ENCODE results near the gene DAZAP2.
"Not testable (repeated sequence)": the region's sequence is repeated elsewhere in the genome, so short reads cannot be mapped to it uniquely, and the experiment has no call there.

DAZAP2 gene

DNA sequence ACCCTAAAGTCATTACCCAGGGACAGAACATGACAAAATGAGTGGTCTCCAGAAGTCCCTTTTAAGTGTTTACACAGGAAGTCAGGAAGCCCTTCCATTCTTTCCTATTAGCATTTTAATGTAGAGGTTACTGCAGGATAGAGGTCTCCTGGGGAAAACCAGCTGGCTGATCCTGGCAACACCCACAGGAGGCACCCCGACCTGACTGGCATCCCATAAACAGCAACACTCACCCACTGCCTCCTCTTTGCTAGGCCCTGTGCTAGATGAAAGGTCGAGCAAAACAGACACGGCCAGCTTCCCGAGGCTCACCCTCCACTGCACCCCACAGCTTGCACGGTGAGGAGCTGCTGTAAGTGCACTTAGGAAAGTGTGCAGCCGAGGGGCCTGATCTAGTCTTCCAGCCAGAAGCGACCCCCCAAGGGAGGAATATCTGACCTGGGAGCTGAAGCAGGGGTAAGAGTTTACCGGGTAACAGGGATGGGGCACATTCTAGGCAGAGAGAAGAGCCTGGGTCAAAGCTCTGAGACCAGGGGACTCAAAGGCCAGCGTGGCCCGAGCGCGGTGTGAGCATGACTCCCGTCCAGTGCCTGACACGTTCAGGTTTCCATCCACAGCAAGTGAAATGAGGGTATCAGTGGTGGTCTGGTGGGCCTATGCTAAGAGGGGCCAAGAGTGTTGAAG, 9.0 kb downstream of the DAZAP2 start:
- DNase-seq = no peak

DNA sequence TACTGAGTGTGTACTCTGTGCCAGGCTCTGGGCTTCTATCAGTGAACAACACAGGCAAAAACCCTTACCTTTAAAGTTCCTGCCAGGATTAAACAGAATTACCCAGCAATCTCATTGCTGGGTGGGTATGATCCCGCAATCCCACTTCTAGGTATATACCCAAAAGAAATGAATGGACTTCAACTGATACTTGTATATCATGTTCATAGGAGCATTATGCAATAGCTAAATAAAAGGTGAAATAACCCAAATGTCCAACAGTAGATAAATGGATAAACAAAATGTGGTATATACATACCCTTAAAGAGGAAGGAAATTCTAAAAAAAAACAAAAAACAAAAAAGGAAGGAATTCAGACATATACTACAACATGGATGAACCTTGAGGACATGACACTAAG, 14.7 kb downstream of the DAZAP2 start:
- no peak for DNase-seq

DNA sequence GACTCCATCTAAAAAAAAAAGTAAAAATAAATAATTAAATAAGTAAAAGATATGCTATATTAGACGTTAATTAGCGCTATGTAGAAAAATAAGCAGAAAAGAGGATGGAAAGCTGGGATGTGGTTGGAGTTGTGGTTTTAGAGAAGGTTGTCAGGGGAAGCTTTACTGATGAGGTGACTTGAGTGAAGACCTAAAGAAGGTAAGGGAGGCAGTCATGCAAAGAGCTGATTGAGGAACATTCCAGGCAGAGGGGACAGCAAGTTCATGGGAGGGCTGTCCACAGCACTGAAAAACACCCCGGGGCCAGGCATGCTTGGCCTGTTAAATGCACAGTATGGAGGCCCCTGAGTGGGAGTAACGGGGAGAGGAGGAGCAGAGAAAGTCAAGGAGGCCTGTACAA, 15.9 kb downstream of the DAZAP2 start:
- DNase-seq = no peak

DNA sequence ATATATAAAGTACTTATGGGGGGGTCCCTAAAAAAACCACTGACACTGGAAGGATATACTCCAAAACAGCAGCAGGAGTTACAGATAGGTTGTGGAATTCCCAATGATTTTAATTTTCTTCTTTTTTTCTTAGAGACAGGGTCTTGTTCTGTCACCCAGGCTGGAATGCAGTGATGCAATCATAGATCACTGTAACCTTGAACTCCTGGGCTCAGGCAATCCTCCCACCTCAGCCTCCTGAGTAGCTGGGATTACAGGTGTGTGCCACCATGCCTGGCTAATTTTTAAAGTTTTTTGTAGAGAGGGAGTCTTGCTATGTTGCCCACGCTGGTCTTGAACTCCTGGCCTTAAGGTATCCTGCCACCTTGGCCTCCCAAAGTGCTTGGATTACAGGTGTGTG, 21.0 kb downstream of the DAZAP2 start:
- not testable (repeated sequence) for DNase-seq

DNA sequence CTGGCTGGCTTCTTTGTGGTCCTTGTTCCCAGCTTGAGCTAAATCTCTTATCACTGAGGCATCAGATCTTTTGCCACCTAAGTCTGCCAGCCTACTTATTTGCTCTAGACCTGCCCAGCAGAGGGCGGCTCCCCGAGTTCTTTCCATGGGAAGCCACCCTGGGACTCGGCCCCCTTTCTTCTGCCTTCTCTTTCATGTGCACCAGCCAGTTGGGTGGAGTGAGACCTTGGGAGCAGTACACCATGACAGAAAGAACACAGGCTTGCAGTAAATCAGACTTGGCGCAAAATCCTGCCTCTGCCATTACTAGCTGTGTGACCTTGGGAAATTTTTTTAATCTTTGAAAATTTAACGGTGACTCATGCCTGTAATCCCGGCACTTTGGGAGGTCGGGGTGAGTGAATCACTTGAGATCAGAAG, 24.1 kb downstream of the DAZAP2 start:
- peak; percentile 50 for DNase-seq

DNA sequence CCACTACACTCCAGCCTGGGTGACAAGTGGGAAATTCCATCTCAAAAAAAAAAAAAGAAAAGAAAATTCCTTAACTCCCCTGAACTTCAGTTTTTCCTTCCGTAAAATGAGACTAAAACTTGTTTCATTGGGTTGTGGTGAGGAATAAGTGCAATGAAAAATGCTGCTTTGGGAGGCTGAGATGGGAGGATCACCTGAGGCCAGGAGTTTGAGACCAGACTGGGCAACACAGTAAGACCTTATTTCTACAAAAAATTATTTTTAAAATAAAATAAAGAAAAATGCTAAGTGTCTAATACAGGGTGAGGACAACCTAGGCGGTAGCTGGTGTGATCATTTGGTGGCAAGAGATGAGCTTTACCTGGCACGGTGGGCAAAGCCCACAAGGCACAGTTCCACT, 24.7 kb downstream of the DAZAP2 start:
- DNase-seq = no peak

DNA sequence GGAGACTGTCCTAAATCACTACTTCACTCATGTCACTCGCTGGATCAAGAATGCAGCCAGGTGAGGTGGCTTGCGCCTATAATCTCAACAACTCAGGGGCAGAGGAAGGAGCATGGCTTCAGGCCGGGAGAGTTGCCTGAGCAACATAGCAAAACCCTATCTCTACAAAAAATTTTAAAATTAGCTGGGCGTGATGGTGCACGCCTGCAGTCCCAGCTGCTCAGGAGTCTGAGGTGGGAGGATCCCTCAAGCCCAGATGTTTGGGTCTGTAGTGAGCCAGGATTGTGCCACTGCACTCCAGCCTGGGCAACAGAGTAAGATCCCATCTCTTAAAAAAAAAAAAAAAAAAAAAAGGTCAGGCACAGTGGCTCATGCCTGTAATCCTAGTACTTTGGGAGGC, 25.7 kb downstream of the DAZAP2 start:
- DNase-seq = no peak

DNA sequence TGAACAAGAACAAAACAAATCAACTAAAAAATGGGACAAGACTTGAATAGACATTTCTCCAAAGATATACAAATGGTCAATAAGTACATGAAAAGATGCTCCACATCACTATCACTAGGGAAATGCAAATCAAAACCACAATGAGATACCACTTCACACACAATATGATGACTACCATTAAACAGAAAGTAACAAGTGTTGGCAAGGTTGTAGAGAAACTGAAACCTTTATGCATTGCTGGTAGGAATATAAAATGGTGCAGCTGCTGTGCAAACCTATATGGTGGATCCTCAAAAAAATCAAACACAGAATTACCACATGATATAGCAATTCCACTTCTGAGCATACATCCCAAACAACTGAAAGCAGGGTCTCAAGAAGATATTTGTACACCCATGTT, 26.4 kb downstream of the DAZAP2 start:
- DNase-seq = peak; percentile 59

DNA sequence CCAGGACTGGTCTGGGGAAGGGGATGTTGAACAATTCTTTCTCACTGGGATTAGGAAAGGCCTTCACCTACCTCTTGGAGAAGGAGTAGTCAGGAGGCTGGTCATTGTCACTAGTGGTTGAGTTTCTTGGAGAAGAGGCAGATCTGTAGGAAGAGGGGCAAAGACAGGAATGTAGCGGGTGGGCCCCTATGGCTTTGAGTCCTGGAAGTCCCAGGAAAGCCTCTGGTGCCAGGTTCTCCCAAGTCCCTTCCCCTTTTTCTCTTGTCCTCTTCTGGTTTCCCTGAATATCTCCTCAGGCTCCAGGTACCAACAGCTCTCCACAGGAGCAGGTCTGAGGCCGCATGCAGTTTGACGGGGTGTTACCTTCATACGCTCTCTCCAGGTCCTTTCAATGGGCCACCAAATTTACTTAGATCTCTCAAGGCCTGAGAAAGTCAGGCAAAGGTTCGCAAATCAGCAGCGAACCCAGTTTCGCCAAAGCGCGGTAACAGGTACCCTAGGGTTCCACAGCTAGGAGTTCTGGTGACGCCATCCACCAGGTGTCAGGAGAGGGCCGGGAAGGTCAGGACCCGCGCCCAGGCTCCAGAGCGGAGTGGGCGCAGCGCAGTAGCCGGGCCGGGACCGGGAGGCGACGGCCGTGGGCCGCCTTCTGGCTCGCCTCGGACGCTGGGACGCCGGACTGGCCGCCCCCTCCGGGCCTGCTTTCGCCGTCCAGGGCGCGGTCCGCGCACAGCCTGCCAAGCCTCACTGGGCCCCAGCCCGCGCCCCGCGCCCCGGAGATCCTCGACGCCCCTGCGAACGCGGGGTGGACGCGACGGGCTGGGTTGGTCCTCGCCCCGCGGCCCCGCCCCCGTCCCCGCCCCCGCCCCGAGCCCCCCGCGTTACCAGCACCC, 30.8 kb downstream of the DAZAP2 start:
- DNase-seq = peak; percentile 69

DNA sequence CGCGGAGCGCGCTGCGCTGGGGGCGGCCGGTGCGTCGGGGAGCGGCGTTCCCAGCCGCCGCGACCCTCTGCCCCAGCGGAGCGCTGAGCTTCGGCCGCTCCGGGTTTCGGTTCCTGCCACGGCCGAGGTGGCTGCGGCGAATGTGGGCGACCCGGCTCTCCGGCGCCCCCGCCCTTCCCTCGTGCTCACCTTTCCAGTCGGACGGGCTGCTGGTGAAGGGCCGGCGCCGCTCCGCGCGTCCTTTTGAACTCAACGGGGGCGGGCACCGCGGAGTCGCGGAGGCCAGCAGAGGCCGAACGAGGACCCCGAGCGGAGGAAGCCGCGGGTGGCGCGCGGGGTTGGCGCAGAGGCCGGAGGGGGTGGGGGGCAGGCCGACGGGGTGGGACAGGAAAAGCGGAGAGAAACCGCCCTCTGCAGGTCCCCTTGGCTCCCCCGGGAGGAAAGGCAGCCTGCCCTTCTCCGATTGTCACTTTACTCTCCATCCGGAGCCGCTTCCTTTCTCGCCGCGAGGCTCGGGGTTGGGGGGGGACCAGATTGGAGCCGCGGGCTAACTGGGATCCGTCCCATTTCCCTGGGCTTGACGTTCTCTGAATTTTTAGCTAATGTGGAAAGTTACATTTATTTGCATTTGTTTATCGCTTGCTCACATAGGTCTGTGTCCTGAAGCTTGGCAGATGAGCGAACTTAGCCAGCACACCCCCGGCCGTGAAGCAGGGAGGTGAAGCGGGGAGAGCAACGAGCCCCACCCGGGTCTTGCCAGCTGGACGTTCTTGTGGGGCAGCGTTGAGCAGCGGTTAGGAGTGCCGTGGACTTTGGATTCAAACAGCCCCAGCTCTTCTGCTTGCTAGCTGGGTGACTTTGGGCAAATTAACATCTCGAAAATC, 31.7 kb downstream of the DAZAP2 start, which contains the start of gene SMAGP:
SMAGP (minus strand) TSS at position 349 of the 884 bp plus-strand sequence. CDS start 1,137 bp downstream, outside the sequence.
- peak; percentile 51 for DNase-seq

DNA sequence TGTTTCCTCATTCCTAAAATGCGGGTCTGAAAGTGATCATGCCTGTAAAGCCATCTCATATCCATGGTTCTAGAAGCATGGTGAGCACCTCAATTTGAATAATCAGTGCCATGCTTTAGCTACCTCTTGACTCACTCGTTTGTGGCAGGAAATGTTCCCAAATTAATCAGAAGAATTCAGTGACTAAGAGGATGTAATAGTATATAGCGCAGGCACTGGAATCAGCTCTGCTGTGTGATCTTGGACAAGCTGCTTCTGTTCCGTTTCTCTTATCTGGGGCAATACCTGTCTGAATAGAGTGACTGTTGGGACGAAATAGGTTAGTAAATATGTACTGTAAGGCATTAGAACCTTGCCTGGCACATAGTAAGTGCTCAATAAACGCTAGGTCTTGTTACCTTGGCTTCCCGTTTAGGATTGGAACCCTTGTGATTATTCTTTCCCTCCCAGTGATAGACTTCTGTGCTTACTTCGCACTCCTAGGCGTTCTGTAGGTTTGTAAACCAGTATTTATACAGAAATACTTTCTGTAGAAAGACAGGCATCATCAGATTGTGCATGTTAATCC, 32.4 kb downstream of the DAZAP2 start:
- no peak for DNase-seq

DNA sequence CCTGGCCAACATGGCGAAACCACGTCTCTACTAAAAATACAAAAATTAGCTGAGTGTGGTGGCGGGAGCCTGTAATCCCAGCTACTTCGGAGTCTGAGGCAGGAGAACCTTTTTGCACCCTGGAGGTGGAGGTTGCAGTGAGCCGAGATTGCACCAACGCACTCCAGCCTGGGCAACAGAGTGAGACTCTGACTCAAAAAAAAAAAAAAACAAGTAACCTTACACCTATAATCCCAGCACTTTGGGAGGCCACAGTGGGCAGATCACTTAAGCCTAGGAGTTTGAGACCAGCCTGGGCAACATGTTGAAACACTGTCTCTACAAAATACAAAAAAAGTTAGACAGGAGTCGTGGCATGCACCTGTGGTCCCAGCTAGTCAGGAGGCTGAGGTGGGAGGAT, 34.2 kb downstream of the DAZAP2 start:
- not testable (repeated sequence) for DNase-seq

DNA sequence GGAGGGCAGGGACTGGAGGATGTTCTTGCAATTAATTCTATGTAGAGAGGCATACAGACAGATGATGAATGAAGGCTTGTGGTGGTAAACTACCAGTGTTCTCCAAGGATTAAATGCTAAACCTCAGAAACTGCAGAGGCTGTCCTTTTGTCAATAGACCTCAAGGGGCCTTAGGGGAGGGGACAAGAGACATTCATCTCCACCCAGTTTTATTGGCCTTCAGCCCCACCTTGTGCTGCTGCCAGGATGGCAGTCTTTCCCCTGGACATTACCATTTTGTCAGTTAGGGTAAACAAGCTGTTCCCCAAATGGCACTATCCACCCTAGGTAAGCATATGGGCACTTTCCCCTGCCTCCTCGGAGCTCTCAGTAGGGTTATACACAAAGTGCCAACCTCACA, 36.5 kb downstream of the DAZAP2 start:
- no peak for DNase-seq

DNA sequence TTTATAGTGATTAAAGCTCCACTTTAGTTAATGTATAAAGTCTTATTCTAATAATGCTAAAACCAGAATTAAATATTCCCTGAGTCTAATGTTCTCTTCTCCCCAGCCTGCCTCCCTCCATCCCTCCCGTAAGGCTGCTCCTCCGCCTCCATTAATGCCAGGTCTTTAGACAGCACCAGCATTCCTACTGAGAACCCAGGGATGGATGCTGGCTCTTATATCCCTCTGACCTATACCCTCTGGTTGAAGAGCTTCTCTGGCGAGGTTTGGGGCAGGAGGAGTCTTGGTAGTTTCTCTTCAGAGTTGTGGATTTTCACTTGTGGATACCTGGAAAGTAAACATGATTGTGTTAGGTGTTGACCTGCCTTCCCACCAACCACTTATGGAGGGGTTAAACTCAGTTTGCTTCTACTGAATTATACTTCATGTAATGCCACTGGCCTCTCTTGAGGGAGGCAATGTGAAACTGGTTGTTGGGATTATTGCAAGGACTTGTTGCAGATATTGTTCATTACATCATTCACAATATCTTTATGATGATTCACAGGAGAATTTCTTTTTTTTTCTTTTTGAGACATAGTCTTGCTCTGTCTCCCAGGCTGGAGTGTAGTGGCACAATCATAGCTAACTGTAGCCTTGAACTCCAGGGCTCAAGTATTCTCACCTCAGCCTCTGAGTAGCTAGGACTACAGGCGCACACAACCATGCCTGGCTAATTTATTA, 42.7 kb downstream of the DAZAP2 start:
- no peak for DNase-seq

DNA sequence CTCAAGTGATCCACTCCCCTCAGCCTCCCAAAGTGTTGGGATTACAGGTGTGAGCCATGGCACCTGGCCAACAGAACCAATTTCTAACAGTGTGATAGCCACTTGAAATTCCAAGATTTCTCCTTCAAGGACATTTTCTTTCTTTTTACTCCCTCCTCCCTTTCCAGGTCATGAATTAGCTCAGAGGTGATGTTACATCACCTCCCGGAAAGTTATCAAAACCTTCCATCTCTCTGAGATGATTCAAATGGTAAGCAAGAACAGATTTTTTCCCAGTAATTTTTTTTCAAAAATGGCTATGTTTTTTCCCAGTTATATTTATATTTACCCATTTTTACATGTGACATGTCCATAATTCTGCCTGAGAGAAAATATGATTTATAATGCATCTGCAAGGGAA, 47.2 kb downstream of the DAZAP2 start:
- no peak for DNase-seq

DNA sequence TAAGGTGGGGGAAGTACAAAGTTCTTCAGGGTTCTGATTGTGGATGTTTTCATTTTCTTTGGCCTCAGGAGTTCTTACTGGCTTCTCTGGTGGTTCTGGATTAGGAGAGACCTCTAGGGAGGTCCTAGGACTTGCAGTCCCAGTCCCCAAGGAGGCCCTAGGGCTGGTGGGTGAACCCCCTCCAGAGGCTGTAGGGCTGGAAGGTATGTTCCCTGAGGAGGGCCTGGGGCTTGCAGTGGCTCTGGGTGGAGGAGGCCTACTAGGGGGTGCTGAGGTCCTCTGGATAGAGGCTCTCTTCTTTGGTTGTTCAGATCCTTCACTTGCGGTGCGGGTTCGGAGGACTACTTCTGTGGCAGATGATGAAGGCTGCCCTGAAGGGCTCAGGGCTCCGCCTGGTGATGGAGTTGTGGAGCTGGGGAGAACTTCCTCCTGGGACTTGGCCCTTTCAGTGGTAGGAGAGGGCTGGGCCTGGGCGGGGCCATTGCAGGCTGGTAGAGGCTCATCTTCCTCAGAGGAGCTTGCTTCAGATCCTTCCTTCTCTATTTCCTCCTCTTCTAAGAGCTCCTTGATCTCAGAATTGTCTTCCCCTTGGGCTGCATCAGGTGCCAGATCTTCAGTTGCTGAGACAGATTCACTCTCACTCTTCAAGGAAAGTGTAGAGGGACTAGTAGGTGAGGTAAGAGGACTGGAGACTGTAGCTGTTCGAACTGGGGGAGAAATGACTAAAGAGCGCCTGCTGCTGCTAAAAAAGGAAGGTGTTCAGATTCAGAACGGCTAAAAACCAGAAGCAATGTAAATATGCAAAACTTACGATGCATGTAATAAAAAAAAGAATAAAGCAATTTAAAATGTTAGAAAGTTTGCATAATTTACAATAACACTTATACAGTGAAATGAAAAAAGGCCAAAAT, 53.2 kb downstream of the DAZAP2 start:
- DNase-seq = peak; percentile 7

Data from CD4-positive, alpha-beta T cell treated with Interleukin-21 for 1 hour (primary cell).